Ascending aorta (tissue), 2 donors: ENCODE data around the gene GCAT. TPM values are rescaled to one million over a fixed set of nuclear protein-coding genes. Genes with fewer than 3 reads are reported as not detected.

Experiments used
- DNase-seq, 2 donors: peaks; one replicate each; pipeline ENCODE4 v3.0.0-alpha.2; 2019; ENCODE audit warnings: low spot score in 2 of 2
- H3K27ac ChIP-seq, 2 donors: fragments of 200-600 bp; sonication (generic); one replicate each; pipeline ENCODE4 v1.5.1; 2016 to 2017; ENCODE audit warnings: mild to moderate bottlenecking in 1 of 2
- H3K27me3 ChIP-seq: fragments of 200-600 bp; sonication (generic); one replicate; pipeline ENCODE4 v1.5.1; 2017
- H3K36me3 ChIP-seq, 2 donors: fragments of 200-600 bp; sonication (generic); one replicate each; pipeline ENCODE4 v1.5.1; 2016
- H3K4me1 ChIP-seq, 2 donors: fragments of 200-600 bp; sonication (generic); one replicate each; pipeline ENCODE4 v1.5.1; 2016 to 2017; ENCODE audit warnings: mild to moderate bottlenecking in 1 of 2
- H3K4me3 ChIP-seq, 2 donors: fragments of 200-600 bp; sonication (generic); one replicate each; pipeline ENCODE4 v1.5.1; 2016 to 2017; ENCODE audit warnings: mild to moderate bottlenecking in 1 of 2
- H3K9me3 ChIP-seq, 2 donors: fragments of 200-600 bp; sonication (generic); one replicate each; pipeline ENCODE4 v1.5.1; 2016
- CTCF ChIP-seq, 3 experiments: fragments of 200-600 bp in 2 of 3; fragments of 450-650 bp in 1 of 3; sonication (generic) in 2 of 3; IDR thresholded peaks; one replicate each; pipeline ENCODE4 v1.5.1; 2016 to 2019; ENCODE audit warnings: antibody characterized with exemption in 3 of 3, mild to moderate bottlenecking in 1 of 3, moderate library complexity in 1 of 3
- intact Hi-C: fragments of 100-400 bp; cut with DNase I; formaldehyde crosslinking; loops from one replicate; pipeline ENCODE4 v1.15.1; 2023
- total RNA-seq: library from RNA; depleted of rRNA; stranded (reverse); fragments of >200 nt; gene quantifications from one replicate; pipeline ENCODE4 v1.1.0, GENCODE V29; 2016

GCAT gene
- total RNA-seq, 1 donor from 2014 or later, result 4.5 TPM

- Histone ChIP-seq H3K27ac (no peak overlapping the region), H3K27me3 (no peaks in the 10 kb centered on the region), H3K4me1 (peaks cover 0 to 4% of the 10 kb centered on the region in 2 donors), H3K4me3 (no peak overlapping the region), H3K36me3 (peaks cover 26 to 39% of the 10 kb centered on the region in 2 donors), H3K9me3 (no peaks in the 10 kb centered on the region)
- no peak for TF ChIP-seq CTCF (IDR thresholded peaks at IDR 0.05)
- DNase-seq, result no peak
- intact Hi-C loops, result no loop called here
Measured at GRCh38 chr22:37775785-37776638, 31.7 kb upstream of the GCAT start.

- Histone ChIP-seq H3K4me1 (peaks cover 0 to 4% of the 10 kb centered on the region in 2 donors), H3K36me3 (peaks cover 20 to 33% of the 10 kb centered on the region in 2 donors), H3K27ac (no peak overlapping the region), H3K9me3 (no peaks in the 10 kb centered on the region), H3K4me3 (no peak overlapping the region), H3K27me3 (no peaks in the 10 kb centered on the region)
- intact Hi-C loops, result no loop called here
- no peak for DNase-seq
- no peak for TF ChIP-seq CTCF (IDR thresholded peaks at IDR 0.05)
Measured at GRCh38 chr22:37776639-37777005, 31.1 kb upstream of the GCAT start.

GRCh38 chr22:37777122-37777687, 30.5 kb upstream of the GCAT start:
- Histone ChIP-seq H3K9me3 (no peaks in the 10 kb centered on the region), H3K27me3 (no peaks in the 10 kb centered on the region), H3K4me3 (no peak overlapping the region), H3K36me3 (peaks cover 14 to 28% of the 10 kb centered on the region in 2 donors), H3K4me1 (peaks cover 0 to 4% of the 10 kb centered on the region in 2 donors), H3K27ac (no peak overlapping the region)
- no peak for DNase-seq
- intact Hi-C loops, result no loop called here
- TF ChIP-seq CTCF (IDR thresholded peaks at IDR 0.05), result no peak

- intact Hi-C loops, result no loop called here
Measured at GRCh38 chr22:37778370-37779009, 29.2 kb upstream of the GCAT start.

More at GRCh38 chr22:37778370-37779009, 29.2 kb upstream of the GCAT start:
- DNase-seq, result no peak
- no peak for TF ChIP-seq CTCF (IDR thresholded peaks at IDR 0.05)
- no peaks in the 10 kb centered on the region for H3K9me3 ChIP-seq
- peaks cover 1 to 15% of the 10 kb centered on the region in 2 donors for H3K36me3 ChIP-seq
- H3K27ac ChIP-seq, result no peak overlapping the region
- H3K4me3 ChIP-seq, result no peak overlapping the region
- peaks cover 0 to 4% of the 10 kb centered on the region in 2 donors for H3K4me1 ChIP-seq
- H3K27me3 ChIP-seq, result no peaks in the 10 kb centered on the region
